K562 (cell line): ENCODE measurements around the gene KDM2A. TPM values are rescaled to one million over a fixed set of nuclear protein-coding genes. Genes with fewer than 3 reads are reported as not detected.

Source experiments
- CREB3L1 ChIP-seq: fragments of 450-650 bp; IDR thresholded peaks from 2 replicates; pipeline ENCODE4 v1.6.1; 2014; ENCODE audit warnings: low read depth, mild to moderate bottlenecking, moderate library complexity, borderline replicate concordance
- PPARD ChIP-seq: fragments of 250-450 bp; sonication (Bioruptor Pico); IDR thresholded peaks from 2 replicates; pipeline ENCODE4 v1.8.0; 2022; ENCODE audit warnings: inconsistent platforms, mild to moderate bottlenecking, moderate library complexity
- TRIM24 ChIP-seq, 2 experiments: fragments of 450-650 bp; IDR thresholded peaks; 2 replicates each; pipeline ENCODE4 v1.6.1; 2016
- ZNF318 ChIP-seq, 2 experiments: fragments of 450-650 bp; IDR thresholded peaks; 2 replicates each; pipeline ENCODE4 v1.6.1; 2016; ENCODE audit warnings: mild to moderate bottlenecking in 2 of 2, borderline replicate concordance in 1 of 2, low read depth in 1 of 2, moderate library complexity in 1 of 2
- ZNF57 ChIP-seq: fragments of 450-650 bp; formaldehyde crosslinking; IDR thresholded peaks from 2 replicates; pipeline ENCODE4 v1.4.0; 2020; ENCODE audit warnings: mild to moderate bottlenecking, moderate library complexity
- polyA plus RNA-seq, 8 experiments: library from polyadenylated mRNA; depleted of rRNA in 4 of 8; stranded (reverse) in 5 of 8; unstranded in 3 of 8; fragments of >200 nt; fragmentation: Nextera tagmentation in 2 of 8; fragmentation: Illumina TruSeq in 1 of 8; extraction: Ambion mirVana in 2 of 8; extraction: Trizol in 1 of 8; gene quantifications; 2 replicates each; pipeline versions ENCODE4 v1.2.1 to v1.2.3, GENCODE V29; 2011 to 2014; ENCODE audit warnings: inconsistent platforms in 1 of 8, missing spikeins in 1 of 8
- total RNA-seq, 7 experiments: library from RNA; depleted of rRNA in 6 of 7; stranded (reverse); fragments of >200 nt in 6 of 7; fragmentation: Illumina TruSeq in 2 of 7; extraction: Trizol in 2 of 7; gene quantifications; 2 replicates each; pipeline versions ENCODE4 v1.2.1 to v1.2.3, GENCODE V29; 2011 to 2021; ENCODE audit warnings: low replicate concordance in 1 of 7

The KDM2A gene
- total and polyA plus RNA-seq, 9 of the 15 experiments (the other 6 are each of a cell fraction or from before 2014, with no cell fraction given), result 5.0 to 39.3 (median 21.3) TPM

GRCh38 chr11:67114275-67114896 lies 4.7 kb upstream of the KDM2A start (continued):
- TF ChIP-seq CREB3L1 (no peak), ZNF57 (no peak), TRIM24 (IDR thresholded peaks at IDR 0.05) (no peak), PPARD (no peak), ZNF318 (IDR thresholded peaks at IDR 0.05; ENCODE audit: borderline replicate concordance in 1 of 2, low read depth in 1 of 2) (no peak)
